ENCODE results near the gene XXYLT1. TPM values are rescaled to one million over a fixed set of nuclear protein-coding genes. Genes with fewer than 3 reads are reported as not detected.
A peak's percentile ranks its signal among the peaks of the same experiment; 100 is the strongest.

XXYLT1 gene
- total and polyA plus RNA-seq, 9 donors: 17.2 to 30.7 (median 23.9) TPM

DNA sequence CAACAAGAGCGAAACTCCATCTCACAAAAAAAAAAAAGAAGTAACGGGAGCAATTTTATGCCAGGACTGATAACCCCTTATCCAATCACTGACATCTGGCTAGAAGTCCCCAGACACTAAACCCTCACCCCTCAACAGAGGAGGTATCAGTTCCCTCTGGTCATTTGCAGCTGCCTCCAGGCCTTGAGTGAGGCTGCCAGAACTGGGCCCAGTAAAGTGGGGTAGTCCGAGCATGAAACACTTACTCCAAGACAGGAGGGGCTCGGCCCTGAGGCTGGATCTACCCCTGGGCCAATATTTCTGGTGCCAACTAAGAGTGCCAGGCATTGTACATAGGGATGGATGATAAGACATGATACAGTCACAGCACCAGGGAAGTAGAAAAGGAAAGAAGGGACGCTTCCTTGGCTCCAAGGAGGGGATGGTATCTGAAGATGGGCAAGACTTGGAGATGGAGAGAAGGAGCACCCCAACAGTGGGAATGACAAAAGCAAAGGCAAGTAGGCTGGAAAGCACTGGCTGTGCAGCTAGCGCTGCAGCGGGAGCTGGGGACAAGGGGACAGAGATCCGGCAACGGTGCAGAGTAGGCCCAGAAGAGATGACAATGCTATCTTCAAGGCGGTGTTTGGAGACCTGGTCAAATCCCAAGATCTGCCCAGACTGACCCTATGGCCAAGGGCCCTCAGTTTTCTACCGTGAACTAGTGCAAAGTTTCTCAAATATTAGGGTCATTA lies 2.2 kb downstream of the XXYLT1 start:
- 85% methylated on average over 9 of the region's 11 CpGs for WGBS (ENCODE audit: insufficient coverage)
- H3K27me3 ChIP-seq (ENCODE audit: control insufficient read depth, insufficient read depth, low read length): no peaks in the 10 kb centered on the region
- H3K4me3 ChIP-seq (ENCODE audit: low read length): no peak overlapping the region
- peaks cover 6% of the 10 kb centered on the region for H3K36me3 ChIP-seq (ENCODE audit: control insufficient read depth, insufficient read depth, low read length)
- no peaks in the 10 kb centered on the region for H3K9me3 ChIP-seq (replicated peaks; ENCODE audit: control insufficient read depth, low read depth, low read length)
- peaks cover 12% of the 10 kb centered on the region for H3K4me1 ChIP-seq (ENCODE audit: control insufficient read depth, insufficient read depth, low read length)
- no peak overlapping the region for H3K27ac ChIP-seq (ENCODE audit: low read length)
- DNase-seq: no peak

DNA sequence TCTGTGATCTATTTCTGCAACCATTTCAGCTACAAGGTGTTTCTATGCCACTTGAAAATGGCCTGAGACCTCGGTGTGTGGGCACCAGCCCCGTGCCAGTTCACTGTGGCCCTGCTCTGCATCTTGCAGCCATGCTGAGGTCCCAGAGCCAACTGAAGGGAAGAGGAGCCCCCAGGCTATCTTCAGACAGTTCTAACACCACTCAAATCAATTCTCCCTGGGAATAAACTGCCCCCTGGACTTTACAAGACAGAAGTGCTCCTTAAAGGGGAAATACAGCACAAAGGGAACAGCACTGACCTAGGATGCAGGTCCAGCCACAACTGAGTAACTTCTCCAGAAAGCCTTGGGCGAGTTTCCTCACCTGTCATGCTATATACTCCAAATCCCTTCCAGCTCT lies 3.9 kb downstream of the XXYLT1 start:
- H3K27ac ChIP-seq (ENCODE audit: low read length): no peak overlapping the region
- 100% methylated on average over 3 of the region's 3 CpGs for WGBS (ENCODE audit: insufficient coverage)

DNA sequence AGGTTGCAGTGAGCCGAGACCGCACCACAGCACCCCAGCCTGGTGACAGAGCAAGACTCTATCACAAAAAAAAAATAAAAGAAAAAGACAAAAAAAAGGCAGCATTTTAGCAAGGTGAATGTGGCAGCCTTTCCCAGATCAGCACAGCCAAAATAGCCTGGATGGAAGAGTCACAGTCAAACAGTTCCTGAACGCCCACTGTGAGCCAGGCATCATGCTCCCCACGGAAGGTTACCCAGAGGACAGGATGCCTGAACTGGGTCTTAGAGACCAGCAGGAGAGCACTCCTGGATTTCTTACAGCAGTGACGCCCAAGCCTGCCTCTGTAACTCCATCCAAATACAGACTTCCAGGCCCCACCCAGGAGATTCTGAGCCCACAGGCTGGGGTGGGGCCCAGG lies 4.5 kb downstream of the XXYLT1 start:
- peaks cover 12% of the 10 kb centered on the region for H3K4me1 ChIP-seq (ENCODE audit: control insufficient read depth, insufficient read depth, low read length)
- H3K27ac ChIP-seq (ENCODE audit: low read length): no peak overlapping the region
- peaks cover 6% of the 10 kb centered on the region for H3K36me3 ChIP-seq (ENCODE audit: control insufficient read depth, insufficient read depth, low read length)
- H3K9me3 ChIP-seq (replicated peaks; ENCODE audit: control insufficient read depth, low read depth, low read length): no peaks in the 10 kb centered on the region
- no CpG with 5 or more reads among the region's 5 CpGs for WGBS (ENCODE audit: insufficient coverage)
- H3K4me3 ChIP-seq (ENCODE audit: low read length): no peak overlapping the region
- DNase-seq: no peak
- H3K27me3 ChIP-seq (ENCODE audit: control insufficient read depth, insufficient read depth, low read length): no peaks in the 10 kb centered on the region

More for the DNA sequence above, 3.9 kb downstream of the XXYLT1 start:
- no peak for DNase-seq
- H3K9me3 ChIP-seq (replicated peaks; ENCODE audit: control insufficient read depth, low read depth, low read length): no peaks in the 10 kb centered on the region
- H3K4me3 ChIP-seq (ENCODE audit: low read length): no peak overlapping the region
- peaks cover 6% of the 10 kb centered on the region for H3K36me3 ChIP-seq (ENCODE audit: control insufficient read depth, insufficient read depth, low read length)
- peaks cover 12% of the 10 kb centered on the region for H3K4me1 ChIP-seq (ENCODE audit: control insufficient read depth, insufficient read depth, low read length)
- H3K27me3 ChIP-seq (ENCODE audit: control insufficient read depth, insufficient read depth, low read length): no peaks in the 10 kb centered on the region

DNA sequence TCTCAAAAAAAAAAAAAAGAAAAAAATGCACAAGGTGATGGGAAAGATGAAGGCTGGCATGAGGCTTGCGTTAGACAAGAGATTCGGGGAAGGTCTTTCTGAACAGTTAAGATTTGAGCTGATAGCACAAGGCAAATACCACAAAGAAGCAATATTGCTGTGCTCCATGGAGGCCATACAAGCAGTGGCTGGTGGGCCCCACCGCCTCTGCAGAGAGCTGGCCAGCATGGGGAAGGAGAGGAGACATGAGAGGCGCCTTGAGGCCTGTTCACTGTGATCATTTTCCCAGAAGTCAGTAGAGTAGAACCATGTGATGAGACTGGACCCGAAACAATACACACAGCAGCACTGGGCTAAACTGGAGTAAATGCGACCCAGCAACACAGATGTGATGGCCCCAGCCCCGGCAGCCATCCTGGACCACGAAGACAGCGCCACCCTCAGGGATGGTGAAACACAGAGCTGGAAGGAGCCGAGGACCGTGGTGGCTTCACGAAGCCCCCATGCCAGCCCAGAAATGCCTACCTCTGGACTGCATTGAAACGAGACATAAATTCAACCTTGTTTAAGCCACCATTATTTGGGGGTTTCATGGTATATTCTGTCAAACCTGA lies 5.5 kb downstream of the XXYLT1 start:
- peaks cover 17% of the 10 kb centered on the region for H3K4me1 ChIP-seq (ENCODE audit: control insufficient read depth, insufficient read depth, low read length)
- H3K36me3 ChIP-seq (ENCODE audit: control insufficient read depth, insufficient read depth, low read length): peaks cover 6% of the 10 kb centered on the region
- H3K27ac ChIP-seq (ENCODE audit: low read length): no peak overlapping the region
- H3K4me3 ChIP-seq (ENCODE audit: low read length): no peak overlapping the region
- WGBS (ENCODE audit: insufficient coverage): 89% methylated on average over 11 of the region's 13 CpGs
- no peak for DNase-seq
- no peaks in the 10 kb centered on the region for H3K27me3 ChIP-seq (ENCODE audit: control insufficient read depth, insufficient read depth, low read length)
- H3K9me3 ChIP-seq (replicated peaks; ENCODE audit: control insufficient read depth, low read depth, low read length): no peaks in the 10 kb centered on the region

DNA sequence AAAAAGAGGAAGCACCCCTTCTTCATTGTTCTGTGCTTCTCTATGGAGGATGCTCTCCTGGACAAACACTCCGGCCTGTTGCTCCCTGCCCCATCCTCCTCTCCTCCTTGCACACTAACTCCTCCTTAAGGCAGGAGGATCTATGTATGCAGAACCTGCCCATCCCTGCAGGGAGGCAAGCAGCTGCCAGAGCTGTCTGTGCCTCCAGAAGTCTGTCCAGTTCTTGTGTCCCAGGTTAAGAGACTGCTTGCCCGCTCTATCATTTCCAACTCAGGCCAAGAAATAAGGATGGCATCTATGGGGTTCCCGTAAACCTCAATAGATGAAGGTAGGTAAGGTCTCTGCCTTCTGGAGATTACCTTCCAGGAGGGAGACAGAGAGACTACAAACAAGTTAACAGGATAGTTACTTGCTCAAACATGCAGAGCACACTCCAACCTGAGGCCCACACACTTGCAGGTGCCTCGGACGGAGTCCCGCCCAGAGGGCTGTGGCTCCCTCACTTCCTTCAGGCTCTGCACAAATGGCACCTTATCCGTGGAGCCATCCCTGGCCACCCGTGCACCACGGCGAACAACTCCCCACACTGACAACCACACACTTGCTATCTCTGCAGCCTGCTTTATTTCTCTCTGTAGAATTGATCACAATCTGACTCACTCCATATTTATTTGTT lies 6.9 kb downstream of the XXYLT1 start:
- 79% methylated on average over 7 of the region's 10 CpGs for WGBS (ENCODE audit: insufficient coverage)
- Histone ChIP-seq H3K27me3 (ENCODE audit: control insufficient read depth, insufficient read depth, low read length) (no peaks in the 10 kb centered on the region), H3K4me3 (ENCODE audit: low read length) (no peak overlapping the region), H3K9me3 (replicated peaks; ENCODE audit: control insufficient read depth, low read depth, low read length) (no peaks in the 10 kb centered on the region), H3K4me1 (ENCODE audit: control insufficient read depth, insufficient read depth, low read length) (peaks cover 15% of the 10 kb centered on the region), H3K36me3 (ENCODE audit: control insufficient read depth, insufficient read depth, low read length) (peaks cover 6% of the 10 kb centered on the region), H3K27ac (ENCODE audit: low read length) (no peak overlapping the region)
- no peak for DNase-seq

DNA sequence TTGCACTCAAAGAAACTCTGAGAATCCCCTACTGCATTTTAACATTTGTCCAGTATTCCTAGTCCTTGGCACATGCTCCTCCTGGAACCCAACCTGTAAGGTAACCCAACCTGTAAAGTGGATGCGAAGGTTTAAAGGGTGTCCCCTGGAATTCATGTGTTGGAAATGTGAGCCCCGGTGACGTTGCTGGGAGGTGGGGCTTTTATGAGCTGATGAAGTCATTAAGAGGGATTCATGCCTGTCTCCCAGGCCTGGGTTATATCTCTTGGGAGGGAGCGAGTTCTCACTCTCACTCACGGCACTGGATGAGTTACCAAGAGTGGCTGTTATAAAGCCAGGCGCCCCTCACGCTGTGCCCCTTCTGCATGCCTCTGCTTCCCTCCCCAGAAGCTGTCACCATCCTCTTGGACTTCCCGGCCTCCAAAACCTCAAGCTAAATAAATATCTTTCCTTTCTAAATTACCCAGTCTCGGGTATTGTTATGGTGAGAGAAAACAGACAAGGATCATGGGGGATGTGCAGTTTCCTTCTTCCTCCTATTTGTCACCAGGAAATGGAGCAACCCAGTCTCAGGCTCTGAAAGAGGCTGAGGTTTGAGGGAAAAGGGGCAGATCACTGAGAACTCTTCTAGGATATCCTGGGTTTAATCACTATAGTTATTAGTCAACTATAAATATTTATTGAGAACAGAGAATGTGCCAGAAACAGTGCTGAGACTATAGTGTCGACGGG lies 7.6 kb downstream of the XXYLT1 start:
- Histone ChIP-seq H3K4me3 (ENCODE audit: low read length) (no peak overlapping the region), H3K27ac (ENCODE audit: low read length) (no peak overlapping the region), H3K36me3 (ENCODE audit: control insufficient read depth, insufficient read depth, low read length) (peaks cover 6% of the 10 kb centered on the region), H3K4me1 (ENCODE audit: control insufficient read depth, insufficient read depth, low read length) (peaks cover 22% of the 10 kb centered on the region), H3K9me3 (replicated peaks; ENCODE audit: control insufficient read depth, low read depth, low read length) (no peaks in the 10 kb centered on the region), H3K27me3 (ENCODE audit: control insufficient read depth, insufficient read depth, low read length) (no peaks in the 10 kb centered on the region)
- no peak for DNase-seq
- 28% methylated on average over 3 of the region's 11 CpGs for WGBS (ENCODE audit: insufficient coverage)

DNA sequence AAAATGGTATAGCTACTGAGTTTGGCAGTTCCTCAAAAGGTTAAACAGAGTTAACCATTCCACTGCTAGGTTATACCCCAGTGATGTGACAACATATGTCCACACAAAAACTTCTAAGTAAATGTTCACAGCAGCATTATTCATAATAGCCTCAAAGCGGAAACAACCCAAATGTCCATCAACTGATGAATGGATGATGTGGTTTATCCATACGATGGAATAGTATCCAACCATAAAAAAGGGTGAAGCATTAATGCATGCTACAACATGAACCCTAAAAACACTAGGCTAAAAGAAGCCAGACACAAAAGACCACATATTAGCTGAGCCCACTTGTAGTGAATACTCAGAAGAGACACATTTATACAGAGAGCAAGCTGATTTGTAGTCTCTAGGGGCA lies 9.0 kb downstream of the XXYLT1 start:
- DNase-seq: no peak
- Histone ChIP-seq H3K36me3 (ENCODE audit: control insufficient read depth, insufficient read depth, low read length) (no peaks in the 10 kb centered on the region), H3K27ac (ENCODE audit: low read length) (no peak overlapping the region), H3K4me1 (ENCODE audit: control insufficient read depth, insufficient read depth, low read length) (peaks cover 23% of the 10 kb centered on the region), H3K9me3 (replicated peaks; ENCODE audit: control insufficient read depth, low read depth, low read length) (no peaks in the 10 kb centered on the region), H3K4me3 (ENCODE audit: low read length) (no peak overlapping the region), H3K27me3 (ENCODE audit: control insufficient read depth, insufficient read depth, low read length) (no peaks in the 10 kb centered on the region)
- WGBS (ENCODE audit: insufficient coverage): no CpG with 5 or more reads among the region's 2 CpGs

DNA sequence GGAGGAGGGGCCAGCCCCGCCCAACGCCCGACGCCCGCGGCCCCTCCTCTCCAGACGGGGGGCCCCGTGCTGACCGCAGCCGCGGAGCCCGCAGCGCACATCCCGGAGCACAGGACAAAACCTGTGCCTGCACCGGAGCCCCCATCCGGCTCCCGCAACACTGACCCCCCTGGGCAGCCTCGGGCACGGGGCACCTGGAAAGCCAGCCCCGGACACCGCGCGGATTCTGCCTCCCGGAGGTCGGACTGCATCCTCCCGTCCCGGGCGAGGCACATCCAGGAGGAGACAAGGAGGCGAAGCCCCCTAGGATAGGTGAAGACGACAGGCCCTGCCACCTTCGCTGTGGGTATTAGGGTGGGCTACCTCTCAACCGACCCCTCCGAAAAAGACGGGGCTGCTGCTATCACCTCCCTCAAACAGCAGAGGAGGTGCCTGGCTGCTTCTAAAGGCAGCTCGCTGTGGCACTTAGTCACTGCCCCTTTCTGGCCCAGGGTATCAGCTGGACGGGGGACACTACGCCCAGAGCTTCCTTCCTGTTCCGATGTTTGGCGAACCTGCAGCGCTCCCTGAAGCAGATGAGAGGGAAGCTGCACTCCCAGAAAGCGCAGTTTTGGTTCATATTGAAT lies 10.6 kb downstream of the XXYLT1 start:
- peak overlapping the region; percentile 66 for H3K4me3 ChIP-seq (ENCODE audit: low read length)
- WGBS (ENCODE audit: insufficient coverage): 0% methylated on average over 25 of the region's 41 CpGs
- H3K9me3 ChIP-seq (replicated peaks; ENCODE audit: control insufficient read depth, low read depth, low read length): no peaks in the 10 kb centered on the region
- peak overlapping the region; percentile 64 for H3K27ac ChIP-seq (ENCODE audit: low read length)
- H3K4me1 ChIP-seq (ENCODE audit: control insufficient read depth, insufficient read depth, low read length): peaks cover 28% of the 10 kb centered on the region
- H3K27me3 ChIP-seq (ENCODE audit: control insufficient read depth, insufficient read depth, low read length): no peaks in the 10 kb centered on the region
- H3K36me3 ChIP-seq (ENCODE audit: control insufficient read depth, insufficient read depth, low read length): peaks cover 2% of the 10 kb centered on the region
- DNase-seq: peak; percentile 60

DNA sequence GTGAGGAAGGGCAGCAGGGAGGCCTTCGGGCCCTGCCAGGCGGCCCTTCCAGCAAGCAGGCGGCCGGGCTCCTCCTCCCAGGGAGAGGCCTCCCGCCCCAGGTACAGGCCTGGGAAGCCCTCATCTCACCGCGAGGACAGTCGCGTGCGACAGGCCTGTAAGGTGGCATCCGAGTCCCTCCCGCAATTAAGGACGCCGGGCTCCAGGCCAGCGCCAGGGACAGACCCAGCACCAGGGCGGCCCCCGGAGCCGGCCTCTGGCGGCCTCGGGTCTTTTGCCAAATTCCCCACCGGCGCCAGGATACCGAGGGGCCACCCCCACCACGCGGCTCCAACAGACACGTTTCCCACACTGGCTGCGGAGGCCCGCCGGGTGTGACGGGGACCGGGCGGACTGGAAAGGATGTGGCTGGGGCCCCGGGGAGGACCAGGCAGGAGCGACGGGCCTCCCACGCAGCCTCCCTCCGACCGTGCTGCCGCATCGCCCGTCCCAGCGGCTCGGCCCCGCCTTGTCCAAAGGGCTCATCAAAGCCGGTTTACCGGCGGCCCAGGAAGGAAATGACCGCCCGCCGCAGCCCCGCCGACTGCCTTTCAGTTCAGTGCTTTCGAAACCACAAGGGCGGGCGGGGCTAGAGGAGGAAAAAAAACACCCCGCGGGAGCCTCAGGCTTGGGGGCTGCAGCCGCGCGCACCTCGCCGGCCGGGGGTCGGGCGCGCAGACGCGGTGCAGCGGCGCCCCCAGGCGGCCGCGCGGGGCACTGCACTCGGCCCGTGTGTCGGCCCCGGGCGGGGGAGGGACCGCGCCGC lies 11.3 kb downstream of the XXYLT1 start:
- DNase-seq: peak; percentile 96
- H3K27ac ChIP-seq (ENCODE audit: low read length): peak overlapping the region; percentile 92
- H3K4me1 ChIP-seq (ENCODE audit: control insufficient read depth, insufficient read depth, low read length): peaks cover 32% of the 10 kb centered on the region
- WGBS (ENCODE audit: insufficient coverage): 2% methylated on average over 82 of the region's 82 CpGs
- peaks cover 2% of the 10 kb centered on the region for H3K36me3 ChIP-seq (ENCODE audit: control insufficient read depth, insufficient read depth, low read length)
- no peaks in the 10 kb centered on the region for H3K9me3 ChIP-seq (replicated peaks; ENCODE audit: control insufficient read depth, low read depth, low read length)
- no peaks in the 10 kb centered on the region for H3K27me3 ChIP-seq (ENCODE audit: control insufficient read depth, insufficient read depth, low read length)
- H3K4me3 ChIP-seq (ENCODE audit: low read length): peak overlapping the region; percentile 66

Data from muscle of leg (tissue), 11 donors.